NCI-H774 (cell line): Measurements from ENCODE around the gene CCDC74A.
"Not testable (repeated sequence)": the region's sequence is repeated elsewhere in the genome, so short reads cannot be mapped to it uniquely, and the experiment has no call there.

Source experiments
- DNase-seq: peaks from one replicate; lab custom pipeline; 2025; lab: John Stamatoyannopoulos, UW

The CCDC74A gene

GRCh38 chr2:131566371-131566770 lies 38.7 kb downstream of the CCDC74A start:
- DNase-seq = no peak

- no peak for DNase-seq
Observed at GRCh38 chr2:131567891-131568290, 40.2 kb downstream of the CCDC74A start.

GRCh38 chr2:131568401-131568800 lies 40.7 kb downstream of the CCDC74A start:
- not testable (repeated sequence) for DNase-seq

GRCh38 chr2:131572175-131572574 lies 44.5 kb downstream of the CCDC74A start:
- DNase-seq = no peak

- no peak for DNase-seq
Observed at GRCh38 chr2:131577812-131578211, 50.1 kb downstream of the CCDC74A start.

- DNase-seq = peak; percentile 2
Observed at GRCh38 chr2:131580187-131580586, 52.5 kb downstream of the CCDC74A start.
